Esophagus muscularis mucosa (tissue), 4 donors: Measurements from ENCODE around the gene HAUS8. TPM values are rescaled to one million over a fixed set of nuclear protein-coding genes. Genes with fewer than 3 reads are reported as not detected.
A peak's percentile ranks its signal among the peaks of the same experiment; 100 is the strongest.

Experiments used
- DNase-seq: peaks from one replicate; pipeline ENCODE4 v3.0.0-alpha.2; 2017; ENCODE audit errors: extremely low spot score
- H3K27ac ChIP-seq, 4 donors: fragments of 200-600 bp; sonication (generic); replicated peaks in 1 of 4; 1 replicate in 3 of 4; 2 replicates in 1 of 4; pipeline ENCODE4 v1.5.1; 2016 to 2019; ENCODE audit warnings: mild to moderate bottlenecking in 1 of 4
- H3K27me3 ChIP-seq, 4 donors: fragments of 200-600 bp; sonication (generic); one replicate each; pipeline versions ENCODE4 v1.5.1 to v1.6.0; 2016 to 2019
- H3K36me3 ChIP-seq, 4 donors: fragments of 200-600 bp; sonication (generic); one replicate each; pipeline ENCODE4 v1.5.1; 2016 to 2019
- H3K4me1 ChIP-seq, 4 donors: fragments of 200-600 bp; sonication (generic); one replicate each; pipeline ENCODE4 v1.5.1; 2016 to 2019
- H3K4me3 ChIP-seq, 4 donors: fragments of 200-600 bp; sonication (generic); 1 replicate in 2 of 4; 2 replicates in 2 of 4; pipeline ENCODE4 v1.5.1; 2016 to 2019; ENCODE audit warnings: mild to moderate bottlenecking in 4 of 4, moderate library complexity in 1 of 4
- H3K9me3 ChIP-seq, 4 donors: fragments of 200-600 bp; sonication (generic); 1 replicate in 3 of 4; 2 replicates in 1 of 4; pipeline ENCODE4 v1.5.1; 2016 to 2019
- EP300 ChIP-seq: sonication (generic); formaldehyde crosslinking; IDR thresholded peaks from one replicate; pipeline ENCODE4 v1.6.1; 2017; ENCODE audit warnings: antibody characterized with exemption
- POLR2A ChIP-seq: fragments of 450-650 bp; IDR thresholded peaks from one replicate; pipeline ENCODE4 v1.6.1; 2017; ENCODE audit warnings: antibody characterized with exemption, moderate library complexity, mild to moderate bottlenecking, low read depth
- POLR2AphosphoS5 ChIP-seq, 2 donors: sonication (generic); formaldehyde crosslinking; IDR thresholded peaks; one replicate each; pipeline ENCODE4 v1.6.1; 2017; ENCODE audit warnings: antibody characterized with exemption in 2 of 2
- WGBS: methylation state at CpG from one replicate; pipeline ENCODE4 v1.1.5; 2018; 5-methylcytosine and 5-hydroxymethylcytosine counted together
- intact Hi-C: fragments of 100-400 bp; cut with DNase I; formaldehyde crosslinking; loops from one replicate; pipeline ENCODE4 v1.15.1; 2023
- total RNA-seq, 4 donors: library from RNA; depleted of rRNA; stranded (reverse); fragments of >200 nt; gene quantifications; one replicate each; pipeline versions ENCODE4 v1.1.0 to v1.2.1, GENCODE V29; 2016
- TF ChIP-seq, protein P1 (sequence below), 3 experiments: fragments of 200-600 bp in 2 of 3; fragments of 450-650 bp in 1 of 3; sonication (generic) in 2 of 3; IDR thresholded peaks; one replicate each; pipeline ENCODE4 v1.5.1; 2017 to 2019; ENCODE audit warnings: antibody characterized with exemption in 3 of 3, mild to moderate bottlenecking in 2 of 3, moderate library complexity in 1 of 3

Gene HAUS8
- total RNA-seq, 4 donors from 2014 or later = 3.3 to 6.6 (median 4.6) TPM

GRCh38 chr19:17077447-17078028 lies 2.3 kb upstream of the HAUS8 start:
- Histone ChIP-seq H3K9me3 (no peaks in the 10 kb centered on the region), H3K4me1 (peaks cover 58 to 86% (median 78%) of the 10 kb centered on the region in 4 donors), H3K4me3 (peak overlapping the region in 2 of 4 donors; percentile 71 to 82), H3K27ac (peak overlapping the region in 3 of 4 donors; percentile 90 to 91 (median 90)), H3K27me3 (no peaks in the 10 kb centered on the region), H3K36me3 (peaks cover 0 to 10% (median 0%) of the 10 kb centered on the region in 4 donors)
- WGBS = 88% methylated on average over 17 of the region's 17 CpGs
- DNase-seq = no peak
- intact Hi-C loops = loop anchor here (5.0 to 10.0 kb wide), 2 partner anchors 60 to 137 kb away; partner anchors contain the start of gene USE1
- TF ChIP-seq, protein P1, sequence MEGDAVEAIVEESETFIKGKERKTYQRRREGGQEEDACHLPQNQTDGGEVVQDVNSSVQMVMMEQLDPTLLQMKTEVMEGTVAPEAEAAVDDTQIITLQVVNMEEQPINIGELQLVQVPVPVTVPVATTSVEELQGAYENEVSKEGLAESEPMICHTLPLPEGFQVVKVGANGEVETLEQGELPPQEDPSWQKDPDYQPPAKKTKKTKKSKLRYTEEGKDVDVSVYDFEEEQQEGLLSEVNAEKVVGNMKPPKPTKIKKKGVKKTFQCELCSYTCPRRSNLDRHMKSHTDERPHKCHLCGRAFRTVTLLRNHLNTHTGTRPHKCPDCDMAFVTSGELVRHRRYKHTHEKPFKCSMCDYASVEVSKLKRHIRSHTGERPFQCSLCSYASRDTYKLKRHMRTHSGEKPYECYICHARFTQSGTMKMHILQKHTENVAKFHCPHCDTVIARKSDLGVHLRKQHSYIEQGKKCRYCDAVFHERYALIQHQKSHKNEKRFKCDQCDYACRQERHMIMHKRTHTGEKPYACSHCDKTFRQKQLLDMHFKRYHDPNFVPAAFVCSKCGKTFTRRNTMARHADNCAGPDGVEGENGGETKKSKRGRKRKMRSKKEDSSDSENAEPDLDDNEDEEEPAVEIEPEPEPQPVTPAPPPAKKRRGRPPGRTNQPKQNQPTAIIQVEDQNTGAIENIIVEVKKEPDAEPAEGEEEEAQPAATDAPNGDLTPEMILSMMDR (IDR thresholded peaks at IDR 0.05) = no peak
- TF ChIP-seq POLR2A = no peak
- TF ChIP-seq EP300 = no peak
- TF ChIP-seq POLR2AphosphoS5 (IDR thresholded peaks at IDR 0.05) = no peak

- intact Hi-C loops = loop anchor here (5.0 to 10.0 kb wide), 2 partner anchors 61 to 138 kb away; partner anchors contain the start of gene USE1
- TF ChIP-seq POLR2A (no peak), POLR2AphosphoS5 (IDR thresholded peaks at IDR 0.05) (no peak), EP300 (no peak)
- TF ChIP-seq, protein P1 (IDR thresholded peaks at IDR 0.05) = no peak
- peak overlapping the region; percentile 59 to 82 (median 72) for H3K4me3 ChIP-seq
- peak overlapping the region; percentile 84 to 91 (median 90) for H3K27ac ChIP-seq
- H3K36me3 ChIP-seq = peaks cover 0 to 13% (median 3%) of the 10 kb centered on the region in 4 donors
- H3K27me3 ChIP-seq = no peaks in the 10 kb centered on the region
- H3K4me1 ChIP-seq = peaks cover 48 to 76% (median 68%) of the 10 kb centered on the region in 4 donors
- H3K9me3 ChIP-seq = no peaks in the 10 kb centered on the region
- 4% methylated on average over 10 of the region's 12 CpGs for WGBS
- DNase-seq = no peak
These were observed 1.3 kb upstream of the HAUS8 start for GRCh38 chr19:17076543-17076991.

- Histone ChIP-seq H3K36me3 (peaks cover 0 to 16% (median 6%) of the 10 kb centered on the region in 4 donors), H3K27ac (peak overlapping the region; percentile 84 to 91 (median 90)), H3K9me3 (no peaks in the 10 kb centered on the region), H3K27me3 (no peaks in the 10 kb centered on the region), H3K4me3 (peak overlapping the region; percentile 59 to 82 (median 72)), H3K4me1 (peaks cover 44 to 70% (median 62%) of the 10 kb centered on the region in 4 donors)
- 1% methylated on average over 43 of the region's 43 CpGs for WGBS
- DNase-seq = no peak
- no peak for TF ChIP-seq POLR2AphosphoS5 (IDR thresholded peaks at IDR 0.05)
- no peak for TF ChIP-seq EP300
- TF ChIP-seq POLR2A = no peak
- TF ChIP-seq, protein P1 (IDR thresholded peaks at IDR 0.05) = no peak
- intact Hi-C loops = loop anchor here (5.0 to 10.0 kb wide), 2 partner anchors 61 to 139 kb away; partner anchors contain the start of gene USE1
These were observed 751 bp upstream of the HAUS8 start for GRCh38 chr19:17075864-17076542.

DNA sequence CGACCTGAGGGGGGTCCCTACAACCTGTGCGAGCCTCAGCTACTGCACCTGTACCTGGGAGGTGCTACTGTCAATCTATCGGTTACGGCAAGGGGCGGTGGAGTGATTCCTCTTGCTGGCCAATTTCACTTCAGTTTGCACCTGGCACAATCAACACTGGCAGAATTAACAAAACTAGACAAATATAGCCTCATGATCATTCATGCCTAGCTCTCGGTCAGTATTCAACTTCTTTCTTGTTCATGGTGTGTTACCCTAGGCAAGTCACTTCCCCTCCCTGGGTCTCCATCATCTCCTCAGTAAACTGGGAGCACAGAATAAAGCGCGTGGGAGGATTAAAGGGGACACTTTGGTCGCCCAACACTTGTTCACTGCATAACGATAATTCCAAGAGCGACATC lies 618 bp downstream of the HAUS8 start:
- DNase-seq = no peak
- 11% methylated on average over 9 of the region's 11 CpGs for WGBS
- Histone ChIP-seq H3K27me3 (no peaks in the 10 kb centered on the region), H3K4me1 (peaks cover 40 to 57% (median 50%) of the 10 kb centered on the region in 4 donors), H3K9me3 (no peaks in the 10 kb centered on the region), H3K27ac (peak overlapping the region; percentile 84 to 90 (median 90)), H3K36me3 (peaks cover 0 to 19% (median 8%) of the 10 kb centered on the region in 4 donors), H3K4me3 (peak overlapping the region; percentile 59 to 82 (median 72))
- intact Hi-C loops = loop anchor here (5.0 to 10.0 kb wide), 2 partner anchors 63 to 140 kb away; partner anchors contain the start of gene USE1
- no peak for TF ChIP-seq EP300
- TF ChIP-seq, protein P1 (IDR thresholded peaks at IDR 0.05) = no peak
- TF ChIP-seq POLR2A = no peak
- no peak for TF ChIP-seq POLR2AphosphoS5 (IDR thresholded peaks at IDR 0.05)
